Colonic mucosa (tissue), 4 donors: Measurements from ENCODE around the gene FYTTD1. TPM values are rescaled to one million over a fixed set of nuclear protein-coding genes. Genes with fewer than 3 reads are reported as not detected.

ENCODE experiments used
- DNase-seq: peaks from one replicate; pipeline ENCODE4 v3.0.0-alpha.2; 2020
- H3K27ac ChIP-seq: fragments of 200-600 bp; one replicate; pipeline ENCODE4 v1.8.0; 2021
- H3K27me3 ChIP-seq: fragments of 200-600 bp; one replicate; pipeline ENCODE4 v1.8.0; 2021
- H3K36me3 ChIP-seq: fragments of 200-600 bp; one replicate; pipeline ENCODE4 v1.8.0; 2021
- H3K4me1 ChIP-seq: fragments of 200-600 bp; one replicate; pipeline ENCODE4 v1.8.0; 2021; ENCODE audit warnings: mild to moderate bottlenecking
- H3K4me3 ChIP-seq: fragments of 200-600 bp; one replicate; pipeline ENCODE4 v1.8.0; 2021
- H3K9ac ChIP-seq, 2 donors: one replicate each; pipeline ENCODE4 v1.7.0; 2013; ENCODE audit warnings: control low read depth in 2 of 2, low read depth in 2 of 2, low read length in 2 of 2
- H3K9me3 ChIP-seq: fragments of 200-600 bp; one replicate; pipeline ENCODE4 v1.8.0; 2021
- intact Hi-C: fragments of 100-400 bp; cut with DNase I; formaldehyde crosslinking; loops from one replicate; pipeline ENCODE4 v1.14.1; 2022
- total RNA-seq, 2 donors: library from RNA; stranded (reverse); fragmentation: NEBNext Ultra II Directional in 1 of 2; extraction: Animal tissue kit (Norgen Biotek cat#: 25700) in 1 of 2; gene quantifications; one replicate each; pipeline ENCODE4 v1.2.1, GENCODE V29; 2021
- TF ChIP-seq, protein P1 (sequence below): fragments of 200-600 bp; IDR thresholded peaks from one replicate; pipeline ENCODE4 v1.8.0; 2022; ENCODE audit warnings: antibody characterized with exemption, mild to moderate bottlenecking
- donor health status: healthy.
- donor health status: DM: no; HTN: no; CAD: no.
- donor health status: DM: no; HTN: no; CAD: no.

The FYTTD1 gene
- total RNA-seq, 2 donors from 2014 or later, result 27.1 to 37.7 TPM

DNA sequence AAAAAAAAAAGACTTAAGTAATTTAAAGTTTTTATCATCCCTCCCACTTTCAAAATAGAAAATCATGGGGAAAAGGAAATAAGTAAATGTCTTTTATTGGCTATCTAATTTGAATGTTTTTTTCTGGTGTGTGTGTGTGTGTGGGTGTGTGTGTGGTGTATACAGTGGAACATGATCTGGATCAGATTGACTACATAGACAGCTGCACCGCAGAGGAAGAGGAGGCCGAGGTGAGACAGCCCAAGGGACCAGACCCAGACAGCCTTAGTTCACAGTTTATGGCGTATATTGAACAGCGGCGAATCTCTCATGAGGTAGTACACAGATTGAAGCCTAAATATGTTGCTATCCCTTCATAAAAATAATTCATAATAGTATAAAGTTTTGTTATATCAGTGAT lies 85.8 kb downstream of the FYTTD1 start:
- Histone ChIP-seq H3K4me1 (no peaks in the 10 kb centered on the region), H3K27me3 (no peaks in the 10 kb centered on the region), H3K9me3 (no peaks in the 10 kb centered on the region), H3K27ac (no peak overlapping the region), H3K36me3 (no peaks in the 10 kb centered on the region), H3K9ac (no peak overlapping the region), H3K4me3 (no peak overlapping the region)
- DNase-seq, result no peak
- intact Hi-C loops, result no loop called here
- TF ChIP-seq, protein P1, sequence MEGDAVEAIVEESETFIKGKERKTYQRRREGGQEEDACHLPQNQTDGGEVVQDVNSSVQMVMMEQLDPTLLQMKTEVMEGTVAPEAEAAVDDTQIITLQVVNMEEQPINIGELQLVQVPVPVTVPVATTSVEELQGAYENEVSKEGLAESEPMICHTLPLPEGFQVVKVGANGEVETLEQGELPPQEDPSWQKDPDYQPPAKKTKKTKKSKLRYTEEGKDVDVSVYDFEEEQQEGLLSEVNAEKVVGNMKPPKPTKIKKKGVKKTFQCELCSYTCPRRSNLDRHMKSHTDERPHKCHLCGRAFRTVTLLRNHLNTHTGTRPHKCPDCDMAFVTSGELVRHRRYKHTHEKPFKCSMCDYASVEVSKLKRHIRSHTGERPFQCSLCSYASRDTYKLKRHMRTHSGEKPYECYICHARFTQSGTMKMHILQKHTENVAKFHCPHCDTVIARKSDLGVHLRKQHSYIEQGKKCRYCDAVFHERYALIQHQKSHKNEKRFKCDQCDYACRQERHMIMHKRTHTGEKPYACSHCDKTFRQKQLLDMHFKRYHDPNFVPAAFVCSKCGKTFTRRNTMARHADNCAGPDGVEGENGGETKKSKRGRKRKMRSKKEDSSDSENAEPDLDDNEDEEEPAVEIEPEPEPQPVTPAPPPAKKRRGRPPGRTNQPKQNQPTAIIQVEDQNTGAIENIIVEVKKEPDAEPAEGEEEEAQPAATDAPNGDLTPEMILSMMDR, result no peak

DNA sequence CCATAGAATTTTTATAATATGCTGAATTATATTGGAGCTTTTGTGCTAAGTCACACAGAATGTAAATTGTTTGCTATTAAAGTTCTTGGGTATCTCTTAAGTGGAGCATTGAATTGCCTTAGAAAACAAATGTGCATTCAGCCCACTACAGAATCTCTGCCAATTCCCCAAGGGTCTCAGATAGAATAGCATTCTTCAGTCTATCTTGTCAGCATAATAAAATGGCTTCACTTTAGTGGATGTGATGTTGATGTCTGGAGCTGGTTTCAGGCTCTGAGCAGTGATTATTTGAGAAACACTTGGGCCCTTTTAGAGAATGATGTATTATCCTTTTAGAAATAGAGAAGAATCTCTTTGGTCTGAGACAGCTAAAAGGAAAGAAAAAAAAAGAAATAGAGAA lies 86.6 kb downstream of the FYTTD1 start:
- Histone ChIP-seq H3K4me3 (no peak overlapping the region), H3K36me3 (no peaks in the 10 kb centered on the region), H3K4me1 (no peaks in the 10 kb centered on the region), H3K9ac (no peak overlapping the region), H3K9me3 (no peaks in the 10 kb centered on the region), H3K27me3 (no peaks in the 10 kb centered on the region), H3K27ac (no peak overlapping the region)
- DNase-seq, result no peak
- intact Hi-C loops, result no loop called here
- TF ChIP-seq, protein P1, result no peak

Other genes starting within 250 kb of the FYTTD1 start
- gene BDH1, start 193.9 kb upstream of the FYTTD1 start, total RNA-seq, result 100 to 1,000 TPM; 154 to 180 TPM
- gene RUBCN, start 13.0 kb upstream of the FYTTD1 start, total RNA-seq, result 10 to 100 TPM; 16.8 to 18.7 TPM
- gene LRCH3, start 41.4 kb downstream of the FYTTD1 start, total RNA-seq, result 10 to 100 TPM; 33.5 to 34.9 TPM
- gene RPL35A, start 200.3 kb downstream of the FYTTD1 start, total RNA-seq, result 100 to 1,000 TPM; 758 to 777 TPM
- 1 to 10 TPM; 5.0 to 5.9 TPM for gene LMLN, start 210.3 kb downstream of the FYTTD1 start, total RNA-seq